HepG2 (cell line): ENCODE results near the gene NRL. TPM values are rescaled to one million over a fixed set of nuclear protein-coding genes. Genes with fewer than 3 reads are reported as not detected.

Experiments used
- ARID2 ChIP-seq: sonication (generic); formaldehyde crosslinking; IDR thresholded peaks from 2 replicates; pipeline ENCODE4 v1.8.1; 2022; ENCODE audit warnings: mild to moderate bottlenecking, missing genetic modification reagents, borderline replicate concordance
- CCAR2 ChIP-seq: fragments of 200-400 bp; formaldehyde crosslinking; optimal IDR thresholded peaks from 2 replicates; pipeline ENCODE3; 2018; ENCODE audit warnings: low read depth, mild to moderate bottlenecking, low read length, moderate library complexity
- DNMT1 ChIP-seq: sonication (generic); formaldehyde crosslinking; IDR thresholded peaks from 2 replicates; pipeline ENCODE4 v1.5.1; 2020; ENCODE audit warnings: mild to moderate bottlenecking, missing genetic modification reagents
- HMGA1 ChIP-seq: sonication (generic); formaldehyde crosslinking; conservative IDR thresholded peaks from 2 replicates; pipeline ENCODE4 v1.4.0; 2020; ENCODE audit warnings: missing genetic modification reagents
- KDM6A ChIP-seq: IDR thresholded peaks from 2 replicates; pipeline ENCODE4 v1.6.1; 2016; ENCODE audit warnings: low read depth
- MEF2D ChIP-seq: sonication (generic); formaldehyde crosslinking; IDR thresholded peaks from 2 replicates; pipeline ENCODE4 v1.5.1; 2020; ENCODE audit warnings: mild to moderate bottlenecking, missing genetic modification reagents
- MZF1 ChIP-seq: sonication (generic); formaldehyde crosslinking; IDR thresholded peaks from 2 replicates; pipeline ENCODE4 v1.8.1; 2023; ENCODE audit warnings: mild to moderate bottlenecking, missing genetic modification reagents, borderline replicate concordance
- PRDM4 ChIP-seq: sonication (generic); formaldehyde crosslinking; IDR thresholded peaks from 2 replicates; pipeline ENCODE4 v1.9.0; 2021; ENCODE audit warnings: missing genetic modification reagents, borderline replicate concordance
- SIN3B ChIP-seq: fragments of 150-350 bp; IDR thresholded peaks from 2 replicates; pipeline ENCODE4 v1.6.1; 2014; ENCODE audit warnings: low read length
- TBX3 ChIP-seq: fragments of 450-650 bp; IDR thresholded peaks from 2 replicates; pipeline ENCODE4 v1.6.1; 2017; ENCODE audit warnings: antibody characterized with exemption, mild to moderate bottlenecking, inconsistent platforms, borderline replicate concordance
- ZBTB20 ChIP-seq: sonication (generic); formaldehyde crosslinking; IDR thresholded peaks from 2 replicates; pipeline ENCODE4 v1.8.1; 2023; ENCODE audit warnings: missing genetic modification reagents, low read depth, mild to moderate bottlenecking, borderline replicate concordance
- ZBTB26 ChIP-seq: IDR thresholded peaks from 2 replicates; pipeline ENCODE4 v1.6.1; 2016; ENCODE audit warnings: missing compliant biosample characterization, missing genetic modification reagents, borderline replicate concordance
- ZBTB7B ChIP-seq: sonication (generic); formaldehyde crosslinking; IDR thresholded peaks from 2 replicates; pipeline ENCODE4 v1.4.0; 2020; ENCODE audit warnings: missing genetic modification reagents
- ZNF12 ChIP-seq: sonication (generic); formaldehyde crosslinking; IDR thresholded peaks from 2 replicates; pipeline ENCODE4 v1.5.0; 2020; ENCODE audit warnings: missing genetic modification reagents
- ZNF205 ChIP-seq: IDR thresholded peaks from 2 replicates; pipeline ENCODE4 v1.6.1; 2018; ENCODE audit warnings: missing biosample characterization, missing genetic modification reagents
- ZNF30 ChIP-seq: sonication (generic); formaldehyde crosslinking; IDR thresholded peaks from 2 replicates; pipeline ENCODE4 v1.5.0; 2020; ENCODE audit warnings: mild to moderate bottlenecking, missing genetic modification reagents
- polyA plus RNA-seq, 8 experiments: library from polyadenylated mRNA; depleted of rRNA in 3 of 8; stranded (reverse) in 7 of 8; unstranded in 1 of 8; fragments of >200 nt; fragmentation: Illumina TruSeq in 4 of 8; extraction: Trizol in 4 of 8; gene quantifications; 2 replicates each; pipeline versions ENCODE4 v1.2.1 to v1.2.3, GENCODE V29; 2011 to 2016; ENCODE audit warnings: low read depth in 4 of 8, missing spikeins in 1 of 8, mixed read lengths in 1 of 8; ENCODE audit not compliant: insufficient read depth in 1 of 8
- total RNA-seq, 5 experiments: library from RNA; depleted of rRNA; stranded (reverse); fragments of >200 nt; fragmentation: Illumina TruSeq; extraction: Trizol; gene quantifications; 2 replicates each; pipeline ENCODE4 v1.2.3, GENCODE V29; 2016; ENCODE audit warnings: low read depth in 1 of 5
- TF ChIP-seq, protein P1 (sequence below): fragments of 450-650 bp; IDR thresholded peaks from 2 replicates; pipeline ENCODE4 v1.6.1; 2017; ENCODE audit warnings: mild to moderate bottlenecking
- TF ChIP-seq, protein P2 (sequence below): sonication (generic); formaldehyde crosslinking; IDR thresholded peaks from 2 replicates; pipeline ENCODE4 v1.4.0; 2020; ENCODE audit warnings: mild to moderate bottlenecking, missing genetic modification reagents, borderline replicate concordance

The NRL gene
- total and polyA plus RNA-seq, 2 of the 13 experiments (the other 11 are each of a cell fraction or from before 2014, with no cell fraction given): 2.5 to 4.7 TPM

DNA sequence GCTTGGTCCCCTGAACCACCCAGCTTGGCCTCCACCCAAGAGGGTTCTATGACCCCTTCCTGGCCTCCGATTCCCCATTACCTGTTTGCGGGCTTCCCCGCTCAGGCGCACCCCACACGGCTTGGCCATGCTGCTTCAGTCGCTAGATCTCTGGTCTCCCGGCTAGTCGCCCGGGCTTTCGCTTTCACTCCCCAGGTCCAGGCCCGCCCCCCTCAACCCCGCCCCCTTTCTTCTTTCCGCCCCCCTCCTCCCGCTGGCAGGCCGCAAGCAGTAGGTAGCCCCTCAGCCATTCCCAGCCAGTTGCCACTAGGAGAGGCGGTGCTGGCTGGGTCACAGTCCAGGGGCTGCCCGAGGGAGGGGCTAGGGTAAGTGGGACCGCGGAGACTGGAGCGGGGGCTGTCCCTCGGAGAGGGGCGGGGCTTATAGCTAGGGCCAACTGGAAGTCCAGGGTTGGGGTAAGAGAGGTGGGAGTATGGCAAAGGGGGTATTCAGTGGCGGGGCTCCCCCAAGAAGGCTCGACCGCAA lies 31.8 kb upstream of the NRL start, which contains the start of gene PSME2 (continued):
- TF ChIP-seq ZNF205 (CRISPR knock-in tag) (peak; percentile 58; the same call in 1 of the 2 replicates), CCAR2 (peak; percentile 46), ZNF30 (CRISPR knock-in tag) (no peak), KDM6A (CRISPR knock-in tag) (peak; percentile 64; the same call in 1 of the 2 replicates), ZBTB20 (peak; percentile 65; the same call in 1 of the 2 replicates), TBX3 (no peak), ARID2 (CRISPR knock-in tag) (no peak), SIN3B (no peak), DNMT1 (0 out of 2 replicates have a peak, but pooled peaks have one; percentile 81), ZBTB26 (0 out of 2 replicates have a peak, but pooled peaks have one; percentile 55), MZF1 (0 out of 2 replicates have a peak, but pooled peaks have one; percentile 91), ZBTB7B (CRISPR knock-in tag) (peak; percentile 87; the same call in 1 of the 2 replicates), HMGA1 (CRISPR knock-in tag) (no peak), PRDM4 (CRISPR knock-in tag) (0 out of 2 replicates have a peak, but pooled peaks have one; percentile 75), ZNF12 (CRISPR knock-in tag) (0 out of 2 replicates have a peak, but pooled peaks have one; percentile 10), MEF2D (CRISPR knock-in tag) (peak; percentile 91)
- TF ChIP-seq, protein P1, sequence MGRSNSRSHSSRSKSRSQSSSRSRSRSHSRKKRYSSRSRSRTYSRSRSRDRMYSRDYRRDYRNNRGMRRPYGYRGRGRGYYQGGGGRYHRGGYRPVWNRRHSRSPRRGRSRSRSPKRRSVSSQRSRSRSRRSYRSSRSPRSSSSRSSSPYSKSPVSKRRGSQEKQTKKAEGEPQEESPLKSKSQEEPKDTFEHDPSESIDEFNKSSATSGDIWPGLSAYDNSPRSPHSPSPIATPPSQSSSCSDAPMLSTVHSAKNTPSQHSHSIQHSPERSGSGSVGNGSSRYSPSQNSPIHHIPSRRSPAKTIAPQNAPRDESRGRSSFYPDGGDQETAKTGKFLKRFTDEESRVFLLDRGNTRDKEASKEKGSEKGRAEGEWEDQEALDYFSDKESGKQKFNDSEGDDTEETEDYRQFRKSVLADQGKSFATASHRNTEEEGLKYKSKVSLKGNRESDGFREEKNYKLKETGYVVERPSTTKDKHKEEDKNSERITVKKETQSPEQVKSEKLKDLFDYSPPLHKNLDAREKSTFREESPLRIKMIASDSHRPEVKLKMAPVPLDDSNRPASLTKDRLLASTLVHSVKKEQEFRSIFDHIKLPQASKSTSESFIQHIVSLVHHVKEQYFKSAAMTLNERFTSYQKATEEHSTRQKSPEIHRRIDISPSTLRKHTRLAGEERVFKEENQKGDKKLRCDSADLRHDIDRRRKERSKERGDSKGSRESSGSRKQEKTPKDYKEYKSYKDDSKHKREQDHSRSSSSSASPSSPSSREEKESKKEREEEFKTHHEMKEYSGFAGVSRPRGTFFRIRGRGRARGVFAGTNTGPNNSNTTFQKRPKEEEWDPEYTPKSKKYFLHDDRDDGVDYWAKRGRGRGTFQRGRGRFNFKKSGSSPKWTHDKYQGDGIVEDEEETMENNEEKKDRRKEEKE: no peak
- TF ChIP-seq, protein P2, sequence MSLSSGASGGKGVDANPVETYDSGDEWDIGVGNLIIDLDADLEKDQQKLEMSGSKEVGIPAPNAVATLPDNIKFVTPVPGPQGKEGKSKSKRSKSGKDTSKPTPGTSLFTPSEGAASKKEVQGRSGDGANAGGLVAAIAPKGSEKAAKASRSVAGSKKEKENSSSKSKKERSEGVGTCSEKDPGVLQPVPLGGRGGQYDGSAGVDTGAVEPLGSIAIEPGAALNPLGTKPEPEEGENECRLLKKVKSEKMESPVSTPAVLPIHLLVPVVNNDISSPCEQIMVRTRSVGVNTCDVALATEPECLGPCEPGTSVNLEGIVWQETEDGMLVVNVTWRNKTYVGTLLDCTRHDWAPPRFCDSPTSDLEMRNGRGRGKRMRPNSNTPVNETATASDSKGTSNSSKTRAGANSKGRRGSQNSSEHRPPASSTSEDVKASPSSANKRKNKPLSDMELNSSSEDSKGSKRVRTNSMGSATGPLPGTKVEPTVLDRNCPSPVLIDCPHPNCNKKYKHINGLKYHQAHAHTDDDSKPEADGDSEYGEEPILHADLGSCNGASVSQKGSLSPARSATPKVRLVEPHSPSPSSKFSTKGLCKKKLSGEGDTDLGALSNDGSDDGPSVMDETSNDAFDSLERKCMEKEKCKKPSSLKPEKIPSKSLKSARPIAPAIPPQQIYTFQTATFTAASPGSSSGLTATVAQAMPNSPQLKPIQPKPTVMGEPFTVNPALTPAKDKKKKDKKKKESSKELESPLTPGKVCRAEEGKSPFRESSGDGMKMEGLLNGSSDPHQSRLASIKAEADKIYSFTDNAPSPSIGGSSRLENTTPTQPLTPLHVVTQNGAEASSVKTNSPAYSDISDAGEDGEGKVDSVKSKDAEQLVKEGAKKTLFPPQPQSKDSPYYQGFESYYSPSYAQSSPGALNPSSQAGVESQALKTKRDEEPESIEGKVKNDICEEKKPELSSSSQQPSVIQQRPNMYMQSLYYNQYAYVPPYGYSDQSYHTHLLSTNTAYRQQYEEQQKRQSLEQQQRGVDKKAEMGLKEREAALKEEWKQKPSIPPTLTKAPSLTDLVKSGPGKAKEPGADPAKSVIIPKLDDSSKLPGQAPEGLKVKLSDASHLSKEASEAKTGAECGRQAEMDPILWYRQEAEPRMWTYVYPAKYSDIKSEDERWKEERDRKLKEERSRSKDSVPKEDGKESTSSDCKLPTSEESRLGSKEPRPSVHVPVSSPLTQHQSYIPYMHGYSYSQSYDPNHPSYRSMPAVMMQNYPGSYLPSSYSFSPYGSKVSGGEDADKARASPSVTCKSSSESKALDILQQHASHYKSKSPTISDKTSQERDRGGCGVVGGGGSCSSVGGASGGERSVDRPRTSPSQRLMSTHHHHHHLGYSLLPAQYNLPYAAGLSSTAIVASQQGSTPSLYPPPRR (CRISPR knock-in tag): peak; percentile 69; the same call in 1 of the 2 replicates
